HepG2 (cell line): Measurements from ENCODE around the gene SLC13A3. TPM values are rescaled to one million over a fixed set of nuclear protein-coding genes. Genes with fewer than 3 reads are reported as not detected.
A peak's percentile ranks its signal among the peaks of the same experiment; 100 is the strongest.

Experiments used
- ATF7-NPFF ChIP-seq: sonication (generic); formaldehyde crosslinking; IDR thresholded peaks from 2 replicates; pipeline ENCODE4 v1.8.1; 2023; ENCODE audit warnings: mild to moderate bottlenecking, low read depth, missing genetic modification reagents, moderate library complexity
- EEA1 ChIP-seq: sonication (generic); formaldehyde crosslinking; IDR thresholded peaks from 2 replicates; pipeline ENCODE4 v1.5.1; 2020; ENCODE audit warnings: mild to moderate bottlenecking, missing genetic modification reagents, borderline replicate concordance
- KLF11 ChIP-seq: IDR thresholded peaks from 2 replicates; pipeline ENCODE4 v1.6.1; 2016; ENCODE audit warnings: missing compliant biosample characterization
- MEF2D ChIP-seq: sonication (generic); formaldehyde crosslinking; IDR thresholded peaks from 2 replicates; pipeline ENCODE4 v1.5.1; 2020; ENCODE audit warnings: mild to moderate bottlenecking, missing genetic modification reagents
- RCOR2 ChIP-seq: IDR thresholded peaks from 2 replicates; pipeline ENCODE4 v1.6.1; 2016; ENCODE audit warnings: missing biosample characterization, missing genetic modification reagents
- SRF ChIP-seq: IDR thresholded peaks from 2 replicates; pipeline ENCODE4 v1.6.1; 2011; ENCODE audit warnings: mild to moderate bottlenecking, low read depth, low read length, moderate library complexity
- TCF7L2 ChIP-seq: IDR thresholded peaks from 2 replicates; pipeline ENCODE4 v1.6.1; 2011; ENCODE audit warnings: mild to moderate bottlenecking, low read depth, low read length, moderate library complexity
- ZBED4 ChIP-seq: sonication (generic); formaldehyde crosslinking; IDR thresholded peaks from 2 replicates; pipeline ENCODE4 v1.4.0; 2020; ENCODE audit warnings: missing genetic modification reagents, borderline replicate concordance
- ZHX2 ChIP-seq, 2 experiments: sonication (generic) in 1 of 2; formaldehyde crosslinking in 1 of 2; IDR thresholded peaks; 2 replicates each; pipeline versions ENCODE4 v1.6.1 to v1.9.0; 2014 to 2022; ENCODE audit warnings: antibody characterized with exemption in 1 of 2, borderline replicate concordance in 1 of 2, inconsistent platforms in 1 of 2, low read depth in 1 of 2, missing genetic modification reagents in 1 of 2
- ZNF101 ChIP-seq: sonication (generic); formaldehyde crosslinking; IDR thresholded peaks from 2 replicates; pipeline ENCODE4 v1.4.0; 2020; ENCODE audit warnings: mild to moderate bottlenecking, low read depth, missing genetic modification reagents, borderline replicate concordance
- ZNF143 ChIP-seq: sonication (generic); formaldehyde crosslinking; IDR thresholded peaks from 2 replicates; pipeline ENCODE4 v1.4.0; 2020; ENCODE audit warnings: missing genetic modification reagents
- ZNF605 ChIP-seq: sonication (generic); formaldehyde crosslinking; IDR thresholded peaks from 2 replicates; pipeline ENCODE4 v1.8.0; 2022; ENCODE audit warnings: mild to moderate bottlenecking, missing genetic modification reagents
- ZNF609 ChIP-seq: sonication (generic); formaldehyde crosslinking; IDR thresholded peaks from 2 replicates; pipeline ENCODE4 v1.4.0; 2020; ENCODE audit warnings: mild to moderate bottlenecking, missing genetic modification reagents, borderline replicate concordance
- polyA plus RNA-seq, 8 experiments: library from polyadenylated mRNA; depleted of rRNA in 3 of 8; stranded (reverse) in 7 of 8; unstranded in 1 of 8; fragments of >200 nt; fragmentation: Illumina TruSeq in 4 of 8; extraction: Trizol in 4 of 8; gene quantifications; 2 replicates each; pipeline versions ENCODE4 v1.2.1 to v1.2.3, GENCODE V29; 2011 to 2016; ENCODE audit warnings: low read depth in 4 of 8, missing spikeins in 1 of 8, mixed read lengths in 1 of 8; ENCODE audit not compliant: insufficient read depth in 1 of 8
- total RNA-seq, 5 experiments: library from RNA; depleted of rRNA; stranded (reverse); fragments of >200 nt; fragmentation: Illumina TruSeq; extraction: Trizol; gene quantifications; 2 replicates each; pipeline ENCODE4 v1.2.3, GENCODE V29; 2016; ENCODE audit warnings: low read depth in 1 of 5

Gene SLC13A3
- total and polyA plus RNA-seq, 2 of the 13 experiments (the other 11 are each of a cell fraction or from before 2014, with no cell fraction given) = 66.5 to 76.0 TPM

- TF ChIP-seq EEA1 (no peak), ZHX2 (IDR thresholded peaks at IDR 0.05; ENCODE audit: low read depth) (peak; percentile 75), ZHX2 (CRISPR knock-in tag; IDR thresholded peaks at IDR 0.05; ENCODE audit: borderline replicate concordance) (no peak), ZNF143 (CRISPR knock-in tag) (0 out of 2 replicates have a peak, but pooled peaks have one; percentile 18), SRF (peak; percentile 86), KLF11 (CRISPR knock-in tag) (0 out of 2 replicates have a peak, but pooled peaks have one; percentile 76), ZNF605 (CRISPR knock-in tag) (no peak; the same call in 1 of the 2 replicates), RCOR2 (CRISPR knock-in tag) (peak; percentile 91), ZBED4 (no peak), TCF7L2 (no peak), ZNF101 (CRISPR knock-in tag) (no peak), ZNF609 (CRISPR knock-in tag) (0 out of 2 replicates have a peak, but pooled peaks have one; percentile 31), MEF2D (peak; percentile 49; the same call in 1 of the 2 replicates), ATF7-NPFF (CRISPR knock-in tag) (0 out of 2 replicates have a peak, but pooled peaks have one; percentile 34)
These were observed 19.9 kb downstream of the SLC13A3 start (continued) for GRCh38 chr20:46631212-46631869.
